Measurements from ENCODE around the gene CMC2. TPM values are rescaled to one million over a fixed set of nuclear protein-coding genes. Genes with fewer than 3 reads are reported as not detected.

The CMC2 gene
- total and polyA plus RNA-seq, 9 of the 15 experiments (the other 6 are each of a cell fraction or from before 2014, with no cell fraction given), result 122 to 501 (median 172) TPM

DNA sequence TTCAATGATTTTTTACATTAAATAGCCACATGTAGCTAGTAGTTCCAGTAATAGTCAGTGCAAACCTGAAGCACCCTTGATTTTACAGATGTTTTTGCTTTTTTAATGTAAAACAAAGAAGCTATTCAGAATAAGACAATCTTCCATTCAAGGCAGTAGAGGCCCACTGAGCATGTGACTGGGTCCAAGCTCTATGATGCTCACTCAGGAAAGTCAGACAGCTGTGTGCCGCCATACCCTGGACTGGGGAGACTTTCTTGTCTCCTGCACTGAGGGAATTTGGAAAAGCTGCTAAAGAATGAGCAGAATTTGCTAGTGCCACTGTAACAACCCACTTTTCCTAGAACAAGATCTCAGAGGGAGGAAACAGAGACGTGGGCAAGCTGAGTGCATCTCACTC lies 11.8 kb upstream of the CMC2 start:
- POLR2A ChIA-PET, result interaction anchor here (0.6 to 6.6 kb wide), 4 partner anchors 10 to 79 kb away, joined by 3 to 47 read pairs (median 6); partner anchors contain the start of genes CENPN and CMC2
- no TSS peak for BruUV-seq (replicated peaks)
- in situ Hi-C loops (cut with MboI), result loop anchor here (25.0 kb wide), 1 partner anchor 719 kb away; no protein-coding TSS in a partner anchor

More for the DNA sequence above, 11.8 kb upstream of the CMC2 start:
- intact Hi-C loops (cut with micrococcal nuclease), result no loop called here
- no peaks in the 10 kb centered on the region for H4K20me1 ChIP-seq (replicated peaks; ENCODE audit: control insufficient read depth, insufficient read depth, low read length)
- H3K27me3 ChIP-seq (ENCODE audit: control insufficient read depth in 2 of 2, insufficient read depth in 2 of 2, low read length in 2 of 2), result no peaks in the 10 kb centered on the region
- H3K27ac ChIP-seq (ENCODE audit: extremely low read depth, low read depth, low read length), result no peak overlapping the region
- FAIRE-seq (no peak), DNase-seq (ENCODE audit: extremely low read depth in 1 of 4, low spot score in 3 of 4) (no peak), ATAC-seq (no peak)
- H2AFZ ChIP-seq (ENCODE audit: low read depth, low read length), result no peak overlapping the region
- CTCF ChIA-PET (ENCODE audit: low intra/inter-chr PET ratio), result no interaction called here
- no peak for TF ChIP-seq ARID1B (IDR thresholded peaks at IDR 0.05)
- TF ChIP-seq, protein P1, sequence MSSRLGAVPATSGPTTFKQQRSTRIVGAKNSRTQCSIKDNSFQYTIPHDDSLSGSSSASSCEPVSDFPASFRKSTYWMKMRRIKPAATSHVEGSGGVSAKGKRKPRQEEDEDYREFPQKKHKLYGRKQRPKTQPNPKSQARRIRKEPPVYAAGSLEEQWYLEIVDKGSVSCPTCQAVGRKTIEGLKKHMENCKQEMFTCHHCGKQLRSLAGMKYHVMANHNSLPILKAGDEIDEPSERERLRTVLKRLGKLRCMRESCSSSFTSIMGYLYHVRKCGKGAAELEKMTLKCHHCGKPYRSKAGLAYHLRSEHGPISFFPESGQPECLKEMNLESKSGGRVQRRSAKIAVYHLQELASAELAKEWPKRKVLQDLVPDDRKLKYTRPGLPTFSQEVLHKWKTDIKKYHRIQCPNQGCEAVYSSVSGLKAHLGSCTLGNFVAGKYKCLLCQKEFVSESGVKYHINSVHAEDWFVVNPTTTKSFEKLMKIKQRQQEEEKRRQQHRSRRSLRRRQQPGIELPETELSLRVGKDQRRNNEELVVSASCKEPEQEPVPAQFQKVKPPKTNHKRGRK (tag; IDR thresholded peaks at IDR 0.05), result no peak
- no peak for TF ChIP-seq ZKSCAN8 (CRISPR knock-in tag; IDR thresholded peaks at IDR 0.05)
- TF ChIP-seq TGIF2 (CRISPR knock-in tag; IDR thresholded peaks at IDR 0.05), result no peak
- TF ChIP-seq, protein P2, sequence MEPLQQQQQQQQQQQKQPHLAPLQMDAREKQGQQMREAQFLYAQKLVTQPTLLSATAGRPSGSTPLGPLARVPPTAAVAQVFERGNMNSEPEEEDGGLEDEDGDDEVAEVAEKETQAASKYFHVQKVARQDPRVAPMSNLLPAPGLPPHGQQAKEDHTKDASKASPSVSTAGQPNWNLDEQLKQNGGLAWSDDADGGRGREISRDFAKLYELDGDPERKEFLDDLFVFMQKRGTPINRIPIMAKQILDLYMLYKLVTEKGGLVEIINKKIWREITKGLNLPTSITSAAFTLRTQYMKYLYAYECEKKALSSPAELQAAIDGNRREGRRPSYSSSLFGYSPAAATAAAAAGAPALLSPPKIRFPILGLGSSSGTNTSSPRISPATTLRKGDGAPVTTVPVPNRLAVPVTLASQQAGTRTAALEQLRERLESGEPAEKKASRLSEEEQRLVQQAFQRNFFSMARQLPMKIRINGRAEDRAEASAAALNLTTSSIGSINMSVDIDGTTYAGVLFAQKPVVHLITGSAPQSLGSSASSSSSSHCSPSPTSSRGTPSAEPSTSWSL (CRISPR knock-in tag; IDR thresholded peaks at IDR 0.05; ENCODE audit: borderline replicate concordance), result no peak
- no peak for TF ChIP-seq ZBTB49 (CRISPR knock-in tag; IDR thresholded peaks at IDR 0.05; ENCODE audit: borderline replicate concordance)
- no peak for TF ChIP-seq NR2C2 (CRISPR knock-in tag; IDR thresholded peaks at IDR 0.05)
- no peak for TF ChIP-seq NR2C2 (tag; IDR thresholded peaks at IDR 0.05)
- TF ChIP-seq MAFF (IDR thresholded peaks at IDR 0.05; ENCODE audit: low read length), result no peak
- TF ChIP-seq PURB (CRISPR knock-in tag; IDR thresholded peaks at IDR 0.05; ENCODE audit: low read depth), result no peak
- no peak for TF ChIP-seq NCOA2 (IDR thresholded peaks at IDR 0.05; ENCODE audit: partially characterized antibody in 2 of 2)
- no peak for TF ChIP-seq TAF9B (IDR thresholded peaks at IDR 0.05; ENCODE audit: partially characterized antibody)
- no peaks in the 10 kb centered on the region for H3K9me3 ChIP-seq (replicated peaks; ENCODE audit: control insufficient read depth, insufficient read depth, low read depth, low read length)
- no peak overlapping the region for H3K4me3 ChIP-seq
- no peak overlapping the region for H3K4me2 ChIP-seq (ENCODE audit: insufficient read depth, low read length)
- no peaks in the 10 kb centered on the region for H3K4me1 ChIP-seq (replicated peaks in 1 of 2; ENCODE audit: control insufficient read depth in 2 of 2, insufficient read depth in 2 of 2, low read length in 2 of 2)
- no peaks in the 10 kb centered on the region for H3K79me2 ChIP-seq (ENCODE audit: control insufficient read depth, insufficient read depth, low read length)
- no peaks in the 10 kb centered on the region for H3K9me1 ChIP-seq (ENCODE audit: control insufficient read depth, insufficient read depth, low read length)
- H3K36me3 ChIP-seq (ENCODE audit: control insufficient read depth, insufficient read depth, low read length), result peaks cover 96% of the 10 kb centered on the region
- H3K9ac ChIP-seq (ENCODE audit: insufficient read depth in 1 of 2, low read depth in 2 of 2, low read length in 2 of 2), result no peak overlapping the region
- 91% methylated on average over 2 of the region's 2 CpGs for WGBS (ENCODE audit: insufficient coverage, low coverage, missing lambda C conversion rate)
